PFSK-1 (cell line): ENCODE data around the gene DGKG.

Experiments
- FOXP2 ChIP-seq: optimal IDR thresholded peaks from 2 replicates; pipeline ENCODE3; 2011; ENCODE audit warnings: borderline replicate concordance, control low read depth, inconsistent platforms; ENCODE audit not compliant: insufficient read depth; ENCODE audit errors: extremely low read length, extremely low read depth
- POLR2AphosphoS5 ChIP-seq: IDR thresholded peaks from 2 replicates; pipeline ENCODE4 v1.6.1; 2012; ENCODE audit warnings: low read depth, mild to moderate bottlenecking, control low read depth, low read length, moderate library complexity
- SIN3A ChIP-seq: IDR thresholded peaks from 2 replicates; pipeline ENCODE4 v1.6.1; 2012; ENCODE audit warnings: mild to moderate bottlenecking, low read length, moderate library complexity, borderline replicate concordance; ENCODE audit not compliant: insufficient read depth
- TAF1 ChIP-seq: IDR thresholded peaks from 2 replicates; pipeline ENCODE4 v1.6.1; 2012; ENCODE audit warnings: low read length, control low read depth, borderline replicate concordance; ENCODE audit not compliant: insufficient read depth
- TF ChIP-seq, protein P1 (sequence below), 2 experiments: IDR thresholded peaks; 2 replicates each; pipeline versions ENCODE4 v1.6.1 to v1.8.0; 2011 to 2012; ENCODE audit warnings: low read depth in 2 of 2, low read length in 2 of 2, control low read depth in 1 of 2, inconsistent platforms in 1 of 2, mild to moderate bottlenecking in 1 of 2, moderate library complexity in 1 of 2; ENCODE audit not compliant: insufficient read depth in 1 of 2

The DGKG gene

DNA sequence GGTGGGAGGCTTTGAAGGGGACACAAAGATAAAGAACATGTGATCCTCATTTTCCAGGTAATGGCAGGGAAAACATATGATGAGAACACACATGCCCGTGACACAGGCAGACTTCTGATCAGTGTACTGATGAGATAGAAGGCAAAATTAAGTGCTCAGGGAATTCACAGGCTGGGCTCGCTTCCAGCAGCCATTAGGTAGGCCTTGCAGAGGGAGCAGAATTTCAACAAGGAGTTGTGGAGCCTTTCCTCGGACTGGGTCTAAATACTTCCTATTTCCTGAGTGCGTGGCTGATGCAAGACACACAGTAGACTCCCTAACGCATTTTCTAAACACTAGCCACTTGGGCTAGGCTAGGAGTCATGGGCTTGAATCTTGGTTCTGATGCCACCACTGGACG lies 179.2 kb downstream of the DGKG start:
- TF ChIP-seq FOXP2 (no peak), TAF1 (no peak), SIN3A (no peak)
- TF ChIP-seq, protein P1, sequence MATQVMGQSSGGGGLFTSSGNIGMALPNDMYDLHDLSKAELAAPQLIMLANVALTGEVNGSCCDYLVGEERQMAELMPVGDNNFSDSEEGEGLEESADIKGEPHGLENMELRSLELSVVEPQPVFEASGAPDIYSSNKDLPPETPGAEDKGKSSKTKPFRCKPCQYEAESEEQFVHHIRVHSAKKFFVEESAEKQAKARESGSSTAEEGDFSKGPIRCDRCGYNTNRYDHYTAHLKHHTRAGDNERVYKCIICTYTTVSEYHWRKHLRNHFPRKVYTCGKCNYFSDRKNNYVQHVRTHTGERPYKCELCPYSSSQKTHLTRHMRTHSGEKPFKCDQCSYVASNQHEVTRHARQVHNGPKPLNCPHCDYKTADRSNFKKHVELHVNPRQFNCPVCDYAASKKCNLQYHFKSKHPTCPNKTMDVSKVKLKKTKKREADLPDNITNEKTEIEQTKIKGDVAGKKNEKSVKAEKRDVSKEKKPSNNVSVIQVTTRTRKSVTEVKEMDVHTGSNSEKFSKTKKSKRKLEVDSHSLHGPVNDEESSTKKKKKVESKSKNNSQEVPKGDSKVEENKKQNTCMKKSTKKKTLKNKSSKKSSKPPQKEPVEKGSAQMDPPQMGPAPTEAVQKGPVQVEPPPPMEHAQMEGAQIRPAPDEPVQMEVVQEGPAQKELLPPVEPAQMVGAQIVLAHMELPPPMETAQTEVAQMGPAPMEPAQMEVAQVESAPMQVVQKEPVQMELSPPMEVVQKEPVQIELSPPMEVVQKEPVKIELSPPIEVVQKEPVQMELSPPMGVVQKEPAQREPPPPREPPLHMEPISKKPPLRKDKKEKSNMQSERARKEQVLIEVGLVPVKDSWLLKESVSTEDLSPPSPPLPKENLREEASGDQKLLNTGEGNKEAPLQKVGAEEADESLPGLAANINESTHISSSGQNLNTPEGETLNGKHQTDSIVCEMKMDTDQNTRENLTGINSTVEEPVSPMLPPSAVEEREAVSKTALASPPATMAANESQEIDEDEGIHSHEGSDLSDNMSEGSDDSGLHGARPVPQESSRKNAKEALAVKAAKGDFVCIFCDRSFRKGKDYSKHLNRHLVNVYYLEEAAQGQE (IDR thresholded peaks at IDR 0.05; ENCODE audit: insufficient read depth in 1 of 2, low read depth in 2 of 2, low read length in 2 of 2): no peak

DNA sequence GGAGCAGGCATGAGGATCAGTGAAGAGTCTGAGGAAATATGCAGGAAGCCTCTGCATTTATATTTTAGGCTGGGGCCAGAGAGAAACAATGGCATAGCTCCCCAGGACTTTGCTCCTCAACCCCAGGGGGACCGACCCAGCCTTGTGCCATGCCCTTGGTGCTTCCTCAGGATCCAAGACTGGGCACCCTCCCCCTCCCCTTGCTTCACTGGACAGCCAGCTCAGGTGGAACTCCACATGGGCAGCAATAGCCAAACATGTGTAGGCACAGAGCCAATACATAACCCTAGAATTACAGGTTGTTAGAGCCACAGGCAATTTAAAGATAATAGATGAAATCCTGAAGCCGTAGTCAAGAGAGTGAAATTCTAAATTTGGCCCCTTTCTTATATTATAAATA lies 180.1 kb downstream of the DGKG start:
- TF ChIP-seq FOXP2 (no peak), SIN3A (no peak), TAF1 (no peak), POLR2AphosphoS5 (no peak)
- TF ChIP-seq, protein P1 (IDR thresholded peaks at IDR 0.05; ENCODE audit: insufficient read depth in 1 of 2, low read depth in 2 of 2, low read length in 2 of 2): no peak

DNA sequence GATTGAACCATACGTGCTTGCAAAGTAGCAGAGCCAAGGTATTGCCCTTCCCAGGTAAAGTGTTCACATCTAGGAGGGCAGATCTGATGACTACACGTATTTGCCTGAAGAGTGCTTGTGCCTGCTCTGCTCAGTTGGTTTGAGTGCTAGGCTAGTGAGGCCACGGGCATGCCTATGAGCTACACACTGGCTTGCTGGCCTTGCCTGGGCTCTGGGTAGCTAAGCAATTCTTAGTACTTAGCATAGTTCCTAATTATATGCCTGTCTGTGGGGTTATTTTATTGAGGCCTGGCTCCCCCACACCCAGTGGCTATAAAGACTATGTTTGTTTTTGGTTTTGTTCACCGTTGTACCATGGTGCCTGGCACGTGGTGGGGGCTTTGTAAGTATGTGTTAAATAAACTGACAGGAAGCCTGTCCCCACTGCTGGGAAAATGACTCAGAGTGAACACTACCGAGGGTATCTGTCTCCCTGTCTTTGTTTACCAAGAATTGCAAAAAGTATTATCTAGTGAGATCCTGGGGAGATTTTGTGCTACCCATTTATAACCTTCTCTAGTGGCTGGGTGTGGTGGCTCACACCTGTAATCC lies 181.0 kb downstream of the DGKG start:
- TF ChIP-seq POLR2AphosphoS5 (no peak), SIN3A (no peak), TAF1 (no peak), FOXP2 (no peak)

DNA sequence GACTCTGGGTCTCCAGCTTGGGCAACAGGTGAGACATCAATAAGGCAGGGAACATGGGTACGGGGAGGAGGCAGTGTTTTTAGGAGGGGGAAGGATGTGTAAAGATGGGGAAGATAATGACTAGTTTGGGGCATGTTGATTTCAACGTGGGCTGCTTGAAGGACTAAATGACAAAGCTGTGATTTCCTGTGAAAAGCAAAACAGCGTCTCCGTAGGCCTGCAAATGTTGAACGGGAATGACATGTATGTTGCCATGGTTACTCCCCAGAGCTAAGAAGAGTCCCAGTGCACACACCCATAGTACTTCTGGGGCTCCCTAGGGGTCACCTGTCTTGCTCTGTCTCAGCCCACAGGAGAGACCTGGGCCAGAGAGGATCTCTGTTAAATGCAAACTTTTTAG lies 181.9 kb downstream of the DGKG start:
- no peak for TF ChIP-seq POLR2AphosphoS5
- no peak for TF ChIP-seq SIN3A
- TF ChIP-seq TAF1: no peak
- TF ChIP-seq, protein P1 (IDR thresholded peaks at IDR 0.05; ENCODE audit: insufficient read depth in 1 of 2, low read depth in 2 of 2, low read length in 2 of 2): no peak
- TF ChIP-seq FOXP2: no peak

DNA sequence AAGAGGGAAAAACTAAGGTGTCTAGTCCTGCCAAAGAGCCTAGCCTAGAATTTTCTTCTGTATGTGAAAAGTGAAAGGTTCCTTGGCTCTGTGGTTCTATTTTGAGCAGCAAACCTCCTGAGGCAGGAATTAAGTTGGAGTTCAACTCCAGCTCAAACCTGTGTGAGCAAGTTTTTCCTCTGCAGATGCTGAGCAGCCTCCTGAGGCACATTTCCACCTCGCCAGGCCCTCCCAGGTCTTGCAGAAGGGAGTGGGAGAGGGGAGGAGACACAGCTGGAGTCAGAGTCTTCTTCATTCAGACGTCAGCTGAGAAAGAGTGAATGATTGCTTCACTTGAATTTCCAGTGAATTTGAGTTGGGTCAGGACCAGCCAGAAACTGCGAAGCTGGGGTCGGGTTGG lies 183.6 kb downstream of the DGKG start:
- TF ChIP-seq TAF1 (no peak), POLR2AphosphoS5 (no peak), FOXP2 (no peak), SIN3A (no peak)
- TF ChIP-seq, protein P1 (IDR thresholded peaks at IDR 0.05; ENCODE audit: insufficient read depth in 1 of 2, low read depth in 2 of 2, low read length in 2 of 2): no peak
